A549 (cell line): ENCODE measurements around the gene ABCC9. TPM values are rescaled to one million over a fixed set of nuclear protein-coding genes. Genes with fewer than 3 reads are reported as not detected.

ENCODE experiments used
- ATAC-seq, 2 experiments: fragments of 200-7000 bp in 1 of 2; fragments of >200 bp in 1 of 2; cut with Nextera tagmentation in 1 of 2; cut with Tn5 transposase in 1 of 2; 3 replicates each; pipeline versions ENCODE4 v1.8.0 to v1.9.1; 2018 to 2020; ENCODE audit warnings: mild to moderate bottlenecking in 1 of 2, moderate library complexity in 1 of 2
- CTCF ChIA-PET: fragments of 300-600 bp; sonication (Branson Sonifier 250); formaldehyde crosslinking; extraction: SDS; loops from one replicate; lab custom pipeline; 2021; ENCODE audit warnings: antibody characterized with exemption, inconsistent platforms; lab: Yijun Ruan, JAX
- POLR2A ChIA-PET: fragments of 350-600 bp; formaldehyde crosslinking; extraction: SDS; loops from one replicate; lab custom pipeline; 2021; ENCODE audit warnings: antibody characterized with exemption, inconsistent platforms; lab: Yijun Ruan, JAX
- DNase-seq, 2 experiments: peaks; one replicate each; pipeline versions ENCODE4 v3.0.0 to v3.0.0-alpha.2; 2011 to 2016; ENCODE audit warnings: low read depth in 1 of 2, low spot score in 1 of 2
- FAIRE-seq: peaks from 2 replicates; lab custom pipeline; 2011; peaks lifted over from hg19 to GRCh38; lab: Jason Lieb, UNC
- H3K27ac ChIP-seq, 2 experiments: fragments of >200 bp; sonication (Bioruptor Twin); formaldehyde crosslinking; 3 replicates each; pipeline ENCODE4 v1.5.1; 2016 to 2017
- H3K4me1 ChIP-seq: fragments of >200 bp; sonication (Bioruptor Twin); formaldehyde crosslinking; 3 replicates; pipeline ENCODE4 v1.6.1; 2016
- H3K4me2 ChIP-seq: fragments of >200 bp; sonication (Bioruptor Twin); formaldehyde crosslinking; 3 replicates; pipeline ENCODE4 v1.6.1; 2016
- H3K4me3 ChIP-seq: fragments of >200 bp; sonication (Bioruptor Twin); formaldehyde crosslinking; 3 replicates; pipeline ENCODE4 v1.5.1; 2016
- H3K9me3 ChIP-seq: fragments of >200 bp; sonication (Bioruptor Twin); formaldehyde crosslinking; 3 replicates; pipeline ENCODE4 v1.6.1; 2016
- BHLHE40 ChIP-seq: IDR thresholded peaks from 2 replicates; pipeline ENCODE4 v1.6.1; 2012; ENCODE audit warnings: low read depth, low read length, inconsistent platforms
- CBX8 ChIP-seq: fragments of 200-600 bp; sonication (generic); IDR thresholded peaks from 2 replicates; pipeline ENCODE4 v1.6.1; 2016
- CHD2 ChIP-seq: fragments of 150-350 bp; IDR thresholded peaks from 2 replicates; pipeline ENCODE4 v1.6.1; 2014; ENCODE audit warnings: low read length; ENCODE audit not compliant: partially characterized antibody
- CHD4 ChIP-seq: fragments of 200-600 bp; sonication (generic); IDR thresholded peaks from 2 replicates; pipeline ENCODE4 v1.6.1; 2016; ENCODE audit warnings: antibody characterized with exemption, mild to moderate bottlenecking, borderline replicate concordance
- E2F6 ChIP-seq: IDR thresholded peaks from 2 replicates; pipeline ENCODE4 v1.6.1; 2012; ENCODE audit warnings: low read depth, borderline replicate concordance
- EP300 ChIP-seq, 2 experiments: fragments of >200 bp; sonication (Bioruptor Twin); formaldehyde crosslinking; IDR thresholded peaks; 2 replicates in 1 of 2; 3 replicates in 1 of 2; pipeline ENCODE4 v1.6.1; 2016 to 2017
- FOSB ChIP-seq: fragments of 250-450 bp; sonication (Bioruptor Pico); IDR thresholded peaks from 2 replicates; pipeline ENCODE4 v1.5.0; 2020; ENCODE audit warnings: mild to moderate bottlenecking, moderate library complexity
- FOSL2 ChIP-seq, 2 experiments: fragments of 450-650 bp in 1 of 2; fragments of >200 bp in 1 of 2; sonication (Bioruptor Twin) in 1 of 2; formaldehyde crosslinking; IDR thresholded peaks; 2 replicates each; pipeline versions ENCODE4 v1.5.0 to v1.6.1; 2016 to 2020; ENCODE audit warnings: mild to moderate bottlenecking in 1 of 2, moderate library complexity in 1 of 2
- GATA3 ChIP-seq: IDR thresholded peaks from 2 replicates; pipeline ENCODE4 v1.6.1; 2012; ENCODE audit warnings: borderline replicate concordance
- HOXA7 ChIP-seq: fragments of 250-450 bp; sonication (Bioruptor Pico); IDR thresholded peaks from 2 replicates; pipeline ENCODE4 v1.5.0; 2020; ENCODE audit warnings: mild to moderate bottlenecking, moderate library complexity
- HOXB13 ChIP-seq: fragments of 250-450 bp; sonication (Bioruptor Pico); IDR thresholded peaks from 2 replicates; pipeline ENCODE4 v1.5.0; 2020; ENCODE audit warnings: low read depth, mild to moderate bottlenecking, moderate library complexity
- JUN ChIP-seq, 2 experiments: fragments of >200 bp; sonication (Bioruptor Twin); formaldehyde crosslinking; IDR thresholded peaks; 2 replicates in 1 of 2; 3 replicates in 1 of 2; pipeline ENCODE4 v1.6.1; 2016 to 2017
- JUNB ChIP-seq: fragments of >200 bp; sonication (Bioruptor Twin); formaldehyde crosslinking; IDR thresholded peaks from 2 replicates; pipeline ENCODE4 v1.6.1; 2016
- MAFK ChIP-seq: fragments of 450-650 bp; IDR thresholded peaks from 2 replicates; pipeline ENCODE4 v1.6.1; 2014; ENCODE audit not compliant: partially characterized antibody
- MAZ ChIP-seq: fragments of 150-350 bp; IDR thresholded peaks from 2 replicates; pipeline ENCODE4 v1.6.1; 2014; ENCODE audit warnings: antibody characterized with exemption, low read depth, low read length, borderline replicate concordance
- MYC ChIP-seq: IDR thresholded peaks from 2 replicates; pipeline ENCODE4 v1.6.1; 2012; ENCODE audit warnings: mild to moderate bottlenecking, inconsistent platforms, low read length, improper control_type of control experiment, borderline replicate concordance
- PBX3 ChIP-seq: IDR thresholded peaks from 2 replicates; pipeline ENCODE4 v1.6.1; 2012
- RAD21 ChIP-seq, 2 experiments: fragments of >200 bp in 1 of 2; sonication (Bioruptor Twin) in 1 of 2; formaldehyde crosslinking in 1 of 2; IDR thresholded peaks in 1 of 2; conservative IDR thresholded peaks in 1 of 2; 2 replicates in 1 of 2; 3 replicates in 1 of 2; pipeline ENCODE4 v1.6.1; 2012 to 2018; ENCODE audit warnings: inconsistent platforms in 1 of 2
- RARB ChIP-seq: fragments of 250-450 bp; sonication (Bioruptor Pico); IDR thresholded peaks from 2 replicates; pipeline ENCODE4 v1.8.0; 2021; ENCODE audit warnings: mild to moderate bottlenecking, moderate library complexity
- RFX5 ChIP-seq: fragments of 450-650 bp; IDR thresholded peaks from 2 replicates; pipeline ENCODE4 v1.7.1; 2014; ENCODE audit warnings: antibody characterized with exemption, mild to moderate bottlenecking, moderate library complexity
- SMC3 ChIP-seq: fragments of >200 bp; sonication (Bioruptor Twin); formaldehyde crosslinking; IDR thresholded peaks from 3 replicates; pipeline ENCODE4 v1.6.1; 2018; ENCODE audit warnings: inconsistent platforms
- TFCP2L1 ChIP-seq: fragments of 250-450 bp; sonication (Bioruptor Pico); IDR thresholded peaks from 2 replicates; pipeline ENCODE4 v1.5.0; 2021; ENCODE audit warnings: mild to moderate bottlenecking
- ZC3H11A ChIP-seq: fragments of 450-650 bp; IDR thresholded peaks from 2 replicates; pipeline ENCODE4 v1.6.1; 2014; ENCODE audit warnings: antibody characterized with exemption, mild to moderate bottlenecking
- ZFP36 ChIP-seq: fragments of 450-650 bp; IDR thresholded peaks from 2 replicates; pipeline ENCODE4 v1.6.1; 2014; ENCODE audit warnings: borderline replicate concordance; ENCODE audit not compliant: partially characterized antibody
- ZSCAN20 ChIP-seq: fragments of 250-450 bp; sonication (Bioruptor Pico); IDR thresholded peaks from 2 replicates; pipeline ENCODE4 v1.8.0; 2022; ENCODE audit warnings: mild to moderate bottlenecking, moderate library complexity
- WGBS: methylation state at CpG from one replicate; pipeline ENCODE4 v1.1.6; 2017; ENCODE audit errors: missing lambda C conversion rate; 5-methylcytosine and 5-hydroxymethylcytosine counted together
- polyA plus RNA-seq, 4 experiments: library from polyadenylated mRNA; depleted of rRNA in 3 of 4; stranded (reverse); fragments of >200 nt; fragmentation: RNase III in 1 of 4; extraction: RNeasy Plus Mini Kit Qiagen cat#74134 plus additional on column Dnase treatment in 1 of 4; gene quantifications; 2 replicates in 3 of 4; 3 replicates in 1 of 4; pipeline ENCODE4 v1.2.3, GENCODE V29; 2011 to 2017
- TF ChIP-seq, protein P1 (sequence below): fragments of 250-450 bp; sonication (Bioruptor Pico); IDR thresholded peaks from 2 replicates; pipeline ENCODE4 v1.5.0; 2020; ENCODE audit warnings: low read depth, mild to moderate bottlenecking, moderate library complexity

The ABCC9 gene
- polyA plus RNA-seq, 2 of the 4 experiments (the other 2 are of a cell fraction), result 0.01 TPM; not detected in 1

DNA sequence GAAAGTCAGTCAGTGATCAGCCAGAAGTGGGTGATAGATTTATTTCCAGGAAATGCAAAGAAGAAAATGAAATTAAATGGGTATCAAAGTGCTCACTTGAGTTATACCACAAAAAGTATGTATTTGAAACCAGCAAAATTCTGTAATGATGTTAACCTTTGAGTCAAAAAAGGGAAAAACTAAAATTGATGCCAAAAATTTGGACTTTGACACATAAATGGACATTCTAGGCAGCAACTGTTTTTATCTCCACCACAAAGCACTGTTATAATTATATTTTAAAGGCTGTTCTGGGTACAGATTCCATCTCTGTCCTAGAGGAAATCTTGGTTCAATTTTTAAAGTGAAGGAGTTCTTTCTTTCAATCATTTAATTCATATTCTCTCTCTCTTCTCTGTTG is 135.0 kb downstream of the ABCC9 start:
- TF ChIP-seq CHD2, result no peak
- TF ChIP-seq PBX3, result no peak
- TF ChIP-seq FOSL2 (IDR thresholded peaks at IDR 0.05), result no peak
- TF ChIP-seq FOSL2 (CRISPR knock-in tag; IDR thresholded peaks at IDR 0.05), result no peak
- TF ChIP-seq CHD4, result no peak
- TF ChIP-seq MAZ, result no peak
- TF ChIP-seq JUNB, result no peak
- no peak for TF ChIP-seq RAD21 (conservative IDR thresholded peaks at IDR 0.05 in 1 of 2, IDR thresholded peaks at IDR 0.05 in 1 of 2)
- no peak for TF ChIP-seq ZC3H11A
- no peak for TF ChIP-seq BHLHE40
- TF ChIP-seq HOXB13, result no peak
- TF ChIP-seq ZSCAN20 (CRISPR knock-in tag), result no peak
- FAIRE-seq (no peak), DNase-seq (no peak), ATAC-seq (no peak)
- H3K27ac ChIP-seq, result no peak overlapping the region
- no peak overlapping the region for H3K4me3 ChIP-seq
- ChIA-PET CTCF (no interaction called here), POLR2A (no interaction called here)
- H3K4me1 ChIP-seq, result no peaks in the 10 kb centered on the region
- H3K4me2 ChIP-seq, result no peak overlapping the region
- H3K9me3 ChIP-seq, result no peaks in the 10 kb centered on the region

GRCh38 chr12:21801522-21802288 is 139.5 kb downstream of the ABCC9 start:
- Histone ChIP-seq H3K9me3 (no peaks in the 10 kb centered on the region), H3K27ac (no peak overlapping the region), H3K4me3 (no peak overlapping the region), H3K4me2 (no peak overlapping the region), H3K4me1 (no peaks in the 10 kb centered on the region)
- ATAC-seq, result no peak
- 53% methylated on average over 4 of the region's 4 CpGs for WGBS
- DNase-seq, result no peak
- FAIRE-seq, result no peak
- CTCF ChIA-PET, result no interaction called here
- no peak for TF ChIP-seq MAZ
- no peak for TF ChIP-seq JUN (IDR thresholded peaks at IDR 0.05)
- no peak for TF ChIP-seq EP300 (IDR thresholded peaks at IDR 0.05)
- no peak for TF ChIP-seq ZFP36
- no peak for TF ChIP-seq RARB (CRISPR knock-in tag)
- TF ChIP-seq SMC3, result no peak
- no peak for TF ChIP-seq MAFK
- TF ChIP-seq CBX8, result no peak
- TF ChIP-seq GATA3, result no peak
- no peak for TF ChIP-seq RFX5
- TF ChIP-seq E2F6, result no peak
- TF ChIP-seq TFCP2L1, result no peak
- TF ChIP-seq FOSB (CRISPR knock-in tag), result no peak
- TF ChIP-seq MYC, result no peak
- POLR2A ChIA-PET, result no interaction called here

- WGBS, result 15% methylated on average over 1 of the region's 1 CpG
- POLR2A ChIA-PET, result no interaction called here
- FAIRE-seq, result no peak
Observed at GRCh38 chr12:21800011-21800410, 141.2 kb downstream of the ABCC9 start.

More at GRCh38 chr12:21800011-21800410, 141.2 kb downstream of the ABCC9 start:
- Histone ChIP-seq H3K27ac (no peak overlapping the region), H3K4me1 (no peaks in the 10 kb centered on the region), H3K4me3 (no peak overlapping the region), H3K4me2 (no peak overlapping the region), H3K9me3 (no peaks in the 10 kb centered on the region)
- DNase-seq, result no peak
- CTCF ChIA-PET, result no interaction called here
- TF ChIP-seq ZSCAN20 (CRISPR knock-in tag) (no peak), HOXA7 (CRISPR knock-in tag) (no peak)
- TF ChIP-seq, protein P1, sequence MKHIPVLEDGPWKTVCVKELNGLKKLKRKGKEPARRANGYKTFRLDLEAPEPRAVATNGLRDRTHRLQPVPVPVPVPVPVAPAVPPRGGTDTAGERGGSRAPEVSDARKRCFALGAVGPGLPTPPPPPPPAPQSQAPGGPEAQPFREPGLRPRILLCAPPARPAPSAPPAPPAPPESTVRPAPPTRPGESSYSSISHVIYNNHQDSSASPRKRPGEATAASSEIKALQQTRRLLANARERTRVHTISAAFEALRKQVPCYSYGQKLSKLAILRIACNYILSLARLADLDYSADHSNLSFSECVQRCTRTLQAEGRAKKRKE (CRISPR knock-in tag), result no peak
- ATAC-seq, result no peak
